Karpas-422 (cell line): ENCODE results near the gene CPED1. TPM values are rescaled to one million over a fixed set of nuclear protein-coding genes. Genes with fewer than 3 reads are reported as not detected.
A peak's percentile ranks its signal among the peaks of the same experiment; 100 is the strongest.
"Not testable (repeated sequence)": the region's sequence is repeated elsewhere in the genome, so short reads cannot be mapped to it uniquely, and the experiment has no call there.

ENCODE experiments used
- DNase-seq: peaks from one replicate; pipeline ENCODE4 v3.0.0-alpha.2; 2015
- H2AFZ ChIP-seq: fragments of 200-600 bp; sonication (generic); 2 replicates; pipeline ENCODE4 v1.6.1; 2014; ENCODE audit warnings: antibody characterized with exemption, low read length, mixed read lengths
- H3K27ac ChIP-seq: fragments of 200-600 bp; sonication (generic); 2 replicates; pipeline ENCODE4 v1.5.1; 2014; ENCODE audit warnings: mild to moderate bottlenecking, low read length, moderate library complexity
- H3K27me3 ChIP-seq: fragments of 200-600 bp; sonication (generic); 2 replicates; pipeline ENCODE4 v1.6.1; 2014; ENCODE audit warnings: low read length, mixed read lengths
- H3K36me3 ChIP-seq: fragments of 200-600 bp; sonication (generic); 2 replicates; pipeline ENCODE4 v1.6.1; 2014; ENCODE audit warnings: low read length, mixed read lengths; ENCODE audit not compliant: insufficient read depth
- H3K4me1 ChIP-seq: fragments of 200-600 bp; sonication (generic); 2 replicates; pipeline ENCODE4 v1.6.1; 2014; ENCODE audit warnings: mild to moderate bottlenecking, low read length, mixed read lengths
- H3K4me2 ChIP-seq: fragments of 200-600 bp; sonication (generic); 2 replicates; pipeline ENCODE4 v1.6.1; 2014; ENCODE audit warnings: low read length, low read depth, mild to moderate bottlenecking; ENCODE audit not compliant: poor library complexity, severe bottlenecking
- H3K4me3 ChIP-seq: fragments of 200-600 bp; sonication (generic); 2 replicates; pipeline ENCODE4 v1.5.1; 2014; ENCODE audit warnings: mild to moderate bottlenecking, antibody characterized with exemption, low read length, mixed read lengths
- H3K79me2 ChIP-seq: fragments of 200-600 bp; sonication (generic); 2 replicates; pipeline ENCODE4 v1.6.1; 2014; ENCODE audit warnings: mild to moderate bottlenecking, low read length, mixed read lengths
- H3K9ac ChIP-seq: fragments of 200-600 bp; sonication (generic); 2 replicates; pipeline ENCODE4 v1.6.0; 2014; ENCODE audit warnings: low read length
- H3K9me2 ChIP-seq: fragments of 200-600 bp; sonication (generic), shearing (Covaris generic); replicated peaks from 2 replicates; pipeline ENCODE4 v1.6.0; 2014; ENCODE audit warnings: mild to moderate bottlenecking, low read length, moderate library complexity; ENCODE audit not compliant: insufficient read depth
- H3K9me3 ChIP-seq: fragments of 300-700, 200-600 bp; sonication (generic); 2 replicates; pipeline ENCODE4 v1.6.1; 2014; ENCODE audit warnings: low read length, mixed read lengths
- H4K20me1 ChIP-seq: fragments of 200-600 bp; sonication (generic); 2 replicates; pipeline ENCODE4 v1.6.1; 2014; ENCODE audit warnings: mild to moderate bottlenecking, antibody characterized with exemption, low read length, low read depth; ENCODE audit not compliant: insufficient read depth
- total RNA-seq: library from RNA; depleted of rRNA; stranded (reverse); fragments of >200 nt; shearing (Covaris generic); gene quantifications from 2 replicates; pipeline ENCODE4 v1.2.3, GENCODE V29; 2014; ENCODE audit warnings: low replicate concordance

Gene CPED1
- total RNA-seq, 1 experiment from 2014 or later: 0.04 TPM

GRCh38 chr7:121178452-121178851 lies 189.9 kb downstream of the CPED1 start:
- Histone ChIP-seq H3K27ac (no peak overlapping the region), H3K9me2 (no peaks in the 10 kb centered on the region), H3K4me3 (no peak overlapping the region), H2AFZ (no peak overlapping the region), H3K79me2 (no peaks in the 10 kb centered on the region), H3K27me3 (no peaks in the 10 kb centered on the region), H3K9ac (no peak overlapping the region), H3K4me1 (peaks cover 30% of the 10 kb centered on the region), H3K9me3 (no peaks in the 10 kb centered on the region), H3K4me2 (no peak overlapping the region), H3K36me3 (no peaks in the 10 kb centered on the region), H4K20me1 (no peaks in the 10 kb centered on the region)
- no peak for DNase-seq

- Histone ChIP-seq H4K20me1 (no peaks in the 10 kb centered on the region), H3K27ac (no peak overlapping the region), H3K36me3 (no peaks in the 10 kb centered on the region), H3K9me3 (no peaks in the 10 kb centered on the region), H3K79me2 (no peaks in the 10 kb centered on the region), H2AFZ (peak overlapping the region; percentile 15; the same call in 1 of the 2 replicates), H3K9me2 (no peaks in the 10 kb centered on the region), H3K4me2 (no peak overlapping the region), H3K4me3 (no peak overlapping the region), H3K4me1 (peaks cover 30% of the 10 kb centered on the region), H3K27me3 (no peaks in the 10 kb centered on the region), H3K9ac (no peak overlapping the region)
- no peak for DNase-seq
Measured at GRCh38 chr7:121178869-121179497, 190.5 kb downstream of the CPED1 start.

GRCh38 chr7:121180436-121181063 lies 192.0 kb downstream of the CPED1 start:
- H3K27ac ChIP-seq: peak overlapping the region; percentile 62
- H3K9me2 ChIP-seq: no peaks in the 10 kb centered on the region
- H4K20me1 ChIP-seq: no peaks in the 10 kb centered on the region
- H2AFZ ChIP-seq: peak overlapping the region; percentile 74
- no peaks in the 10 kb centered on the region for H3K27me3 ChIP-seq
- no peaks in the 10 kb centered on the region for H3K79me2 ChIP-seq
- peak; percentile 83 for DNase-seq
- H3K9me3 ChIP-seq: no peaks in the 10 kb centered on the region
- peak overlapping the region; percentile 49 for H3K4me3 ChIP-seq
- H3K4me1 ChIP-seq: peaks cover 30% of the 10 kb centered on the region
- H3K9ac ChIP-seq: 0 out of 2 replicates have a peak overlapping the region, but pooled peaks have one; percentile 12
- no peaks in the 10 kb centered on the region for H3K36me3 ChIP-seq
- peak overlapping the region; percentile 69 for H3K4me2 ChIP-seq

GRCh38 chr7:121181357-121181756 lies 192.8 kb downstream of the CPED1 start:
- Histone ChIP-seq H3K9me3 (no peaks in the 10 kb centered on the region), H3K9ac (no peak overlapping the region), H3K4me1 (peaks cover 30% of the 10 kb centered on the region), H3K9me2 (no peaks in the 10 kb centered on the region), H3K27ac (peak overlapping the region; percentile 62; the same call in 1 of the 2 replicates), H4K20me1 (no peaks in the 10 kb centered on the region), H2AFZ (no peak overlapping the region), H3K4me2 (peak overlapping the region; percentile 69), H3K36me3 (no peaks in the 10 kb centered on the region), H3K4me3 (no peak overlapping the region; the same call in 1 of the 2 replicates), H3K27me3 (no peaks in the 10 kb centered on the region), H3K79me2 (no peaks in the 10 kb centered on the region)
- no peak for DNase-seq

- Histone ChIP-seq H3K4me2 (no peak overlapping the region), H3K27ac (no peak overlapping the region), H3K4me3 (no peak overlapping the region), H3K9me2 (no peaks in the 10 kb centered on the region), H3K9ac (no peak overlapping the region), H3K27me3 (no peaks in the 10 kb centered on the region), H3K79me2 (no peaks in the 10 kb centered on the region), H3K9me3 (no peaks in the 10 kb centered on the region), H3K36me3 (no peaks in the 10 kb centered on the region), H2AFZ (no peak overlapping the region), H4K20me1 (no peaks in the 10 kb centered on the region), H3K4me1 (peaks cover 30% of the 10 kb centered on the region)
- no peak for DNase-seq
Measured at GRCh38 chr7:121182281-121182680, 193.8 kb downstream of the CPED1 start.

- H3K4me2 ChIP-seq: no peak overlapping the region
- H4K20me1 ChIP-seq: no peaks in the 10 kb centered on the region
- H3K4me1 ChIP-seq: peaks cover 30% of the 10 kb centered on the region
- no peaks in the 10 kb centered on the region for H3K36me3 ChIP-seq
- no peaks in the 10 kb centered on the region for H3K27me3 ChIP-seq
- no peak overlapping the region for H3K4me3 ChIP-seq
- H3K27ac ChIP-seq: no peak overlapping the region
- DNase-seq: no peak
- no peaks in the 10 kb centered on the region for H3K9me2 ChIP-seq
- H3K9me3 ChIP-seq: no peaks in the 10 kb centered on the region
- no peak overlapping the region for H2AFZ ChIP-seq
- H3K79me2 ChIP-seq: no peaks in the 10 kb centered on the region
- H3K9ac ChIP-seq: no peak overlapping the region
Measured at GRCh38 chr7:121182902-121183301, 194.4 kb downstream of the CPED1 start.

- not testable (repeated sequence) for H3K27ac ChIP-seq, H3K36me3 ChIP-seq, H3K9me2 ChIP-seq, H3K9me3 ChIP-seq, H3K4me2 ChIP-seq, H3K4me3 ChIP-seq, H3K9ac ChIP-seq, H2AFZ ChIP-seq, H3K79me2 ChIP-seq, H3K27me3 ChIP-seq, H4K20me1 ChIP-seq
- peak; percentile 38 for DNase-seq
- H3K4me1 ChIP-seq: peaks cover 29% of the 10 kb centered on the region
Measured at GRCh38 chr7:121183883-121184282, 195.4 kb downstream of the CPED1 start.

GRCh38 chr7:121186746-121187145 lies 198.2 kb downstream of the CPED1 start:
- no peak overlapping the region for H3K9ac ChIP-seq
- 0 out of 2 replicates have a peak, but pooled peaks cover 2% of the 10 kb centered on the region for H3K27me3 ChIP-seq
- H4K20me1 ChIP-seq: no peaks in the 10 kb centered on the region
- no peaks in the 10 kb centered on the region for H3K79me2 ChIP-seq
- DNase-seq: peak; percentile 9
- 0 out of 2 replicates have a peak, but pooled peaks cover 5% of the 10 kb centered on the region for H3K9me2 ChIP-seq
- no peak overlapping the region for H3K27ac ChIP-seq
- no peak overlapping the region for H2AFZ ChIP-seq
- no peaks in the 10 kb centered on the region for H3K9me3 ChIP-seq
- H3K4me1 ChIP-seq: peaks cover under 1% of the 10 kb centered on the region
- no peak overlapping the region for H3K4me3 ChIP-seq
- no peaks in the 10 kb centered on the region for H3K36me3 ChIP-seq
- H3K4me2 ChIP-seq: no peak overlapping the region
